H9 (cell line): ENCODE data around the gene BACH1. TPM values are rescaled to one million over a fixed set of nuclear protein-coding genes. Genes with fewer than 3 reads are reported as not detected.

Experiments used
- DNase-seq: peaks from one replicate; pipeline ENCODE4 v3.0.0-alpha.2; 2017
- H2AFZ ChIP-seq: one replicate; pipeline ENCODE4 v1.6.1; 2013; ENCODE audit warnings: mild to moderate bottlenecking, low read length, control low read depth, moderate library complexity
- H2AK5ac ChIP-seq: 2 replicates; pipeline ENCODE4 v1.6.1; 2013; ENCODE audit warnings: low read length, control low read depth, mixed read lengths; ENCODE audit not compliant: insufficient read length
- H2BK120ac ChIP-seq: one replicate; pipeline ENCODE4 v1.6.1; 2013; ENCODE audit warnings: low read depth, mild to moderate bottlenecking, low read length, control low read depth, inconsistent platforms; ENCODE audit not compliant: poor library complexity, severe bottlenecking
- H2BK12ac ChIP-seq: 2 replicates; pipeline ENCODE4 v1.6.1; 2013; ENCODE audit warnings: low read length, control low read depth, mixed read lengths, low read depth; ENCODE audit not compliant: insufficient read length
- H2BK15ac ChIP-seq: 2 replicates; pipeline ENCODE4 v1.6.1; 2013; ENCODE audit warnings: low read depth, low read length, control low read depth
- H2BK20ac ChIP-seq: one replicate; pipeline ENCODE4 v1.6.1; 2013; ENCODE audit warnings: low read depth, mild to moderate bottlenecking, low read length, control low read depth, inconsistent platforms; ENCODE audit not compliant: poor library complexity, severe bottlenecking
- H2BK5ac ChIP-seq: 2 replicates; pipeline ENCODE4 v1.6.1; 2013; ENCODE audit warnings: low read length, control low read depth, mixed read lengths; ENCODE audit not compliant: insufficient read length
- H3K14ac ChIP-seq: 2 replicates; pipeline ENCODE4 v1.6.1; 2013; ENCODE audit warnings: low read length, control low read depth; ENCODE audit not compliant: insufficient read depth
- H3K18ac ChIP-seq: 2 replicates; pipeline ENCODE4 v1.6.1; 2013; ENCODE audit warnings: low read depth, mild to moderate bottlenecking, mixed read lengths, low read length, control low read depth; ENCODE audit not compliant: insufficient read length
- H3K23ac ChIP-seq: 2 replicates; pipeline ENCODE4 v1.6.1; 2013; ENCODE audit warnings: low read length, control low read depth, mixed read lengths, low read depth; ENCODE audit not compliant: insufficient read length
- H3K23me2 ChIP-seq: 2 replicates; pipeline ENCODE4 v1.6.1; 2013; ENCODE audit warnings: low read depth, mild to moderate bottlenecking, mixed read lengths, low read length, control low read depth; ENCODE audit not compliant: insufficient read length, poor library complexity, severe bottlenecking
- H3K27ac ChIP-seq: 2 replicates; pipeline ENCODE4 v1.5.1; 2013; ENCODE audit warnings: low read length, control low read depth, mixed read lengths, low read depth; ENCODE audit not compliant: insufficient read length
- H3K27me3 ChIP-seq: 2 replicates; pipeline ENCODE4 v1.6.1; 2013; ENCODE audit warnings: low read length, control low read depth, inconsistent platforms; ENCODE audit not compliant: insufficient read depth
- H3K4ac ChIP-seq: 2 replicates; pipeline ENCODE4 v1.6.1; 2013; ENCODE audit warnings: low read depth, mild to moderate bottlenecking, control low read depth, inconsistent platforms, low read length, moderate library complexity
- H3K4me1 ChIP-seq: 2 replicates; pipeline ENCODE4 v1.6.1; 2013; ENCODE audit warnings: low read length, control low read depth, inconsistent platforms; ENCODE audit not compliant: insufficient read depth
- H3K4me2 ChIP-seq: 2 replicates; pipeline ENCODE4 v1.6.1; 2013; ENCODE audit warnings: low read length, control low read depth, mixed read lengths; ENCODE audit not compliant: insufficient read length, insufficient read depth
- H3K56ac ChIP-seq: 2 replicates; pipeline ENCODE4 v1.6.1; 2013; ENCODE audit warnings: low read depth, mild to moderate bottlenecking, mixed read lengths, low read length, control low read depth; ENCODE audit not compliant: insufficient read length
- H3K79me1 ChIP-seq: 2 replicates; pipeline ENCODE4 v1.6.1; 2013; ENCODE audit warnings: low read depth, mild to moderate bottlenecking, moderate library complexity, low read length, control low read depth, inconsistent platforms; ENCODE audit not compliant: insufficient read depth, poor library complexity, severe bottlenecking
- H3K79me2 ChIP-seq: 2 replicates; pipeline ENCODE4 v1.6.1; 2013; ENCODE audit warnings: low read length, control low read depth, inconsistent platforms; ENCODE audit not compliant: insufficient read depth
- H3K9ac ChIP-seq: 2 replicates; pipeline ENCODE4 v1.6.1; 2013; ENCODE audit warnings: low read length, control low read depth, mixed read lengths; ENCODE audit not compliant: insufficient read length; ENCODE audit errors: extremely low read depth
- H3K9me3 ChIP-seq: one replicate; pipeline ENCODE4 v1.6.1; 2013; ENCODE audit warnings: low read depth, low read length, inconsistent platforms; ENCODE audit not compliant: control insufficient read depth
- H3T11ph ChIP-seq: one replicate; pipeline ENCODE4 v1.6.1; 2013; ENCODE audit warnings: mild to moderate bottlenecking, low read length, control low read depth, inconsistent platforms
- H4K20me1 ChIP-seq: one replicate; pipeline ENCODE4 v1.6.1; 2013; ENCODE audit not compliant: control insufficient read depth, insufficient read length, insufficient read depth
- H4K5ac ChIP-seq: 2 replicates; pipeline ENCODE4 v1.6.1; 2013; ENCODE audit warnings: low read depth, mild to moderate bottlenecking, mixed read lengths, low read length, control low read depth; ENCODE audit not compliant: insufficient read length
- H4K8ac ChIP-seq: replicated peaks from 2 replicates; pipeline ENCODE4 v1.6.1; 2013; ENCODE audit warnings: low read length, control low read depth, mixed read lengths, low read depth; ENCODE audit not compliant: insufficient read length
- H4K91ac ChIP-seq: 2 replicates; pipeline ENCODE4 v1.6.1; 2013; ENCODE audit warnings: low read depth, mild to moderate bottlenecking, moderate library complexity, mixed read lengths, low read length, control low read depth; ENCODE audit not compliant: insufficient read length
- H3K27ac Mint-ChIP-seq, 3 experiments: 2 replicates in 2 of 3; 3 replicates in 1 of 3; pipeline ENCODE4 v1.8.0; 2020 to 2021; ENCODE audit warnings: mixed read lengths in 3 of 3, mild to moderate bottlenecking in 1 of 3, moderate library complexity in 1 of 3
- H3K27me3 Mint-ChIP-seq: 2 replicates; pipeline ENCODE4 v1.8.0; 2021; ENCODE audit warnings: low read depth, mild to moderate bottlenecking, moderate library complexity, mixed read lengths
- H3K36me3 Mint-ChIP-seq, 3 experiments: 2 replicates in 2 of 3; 3 replicates in 1 of 3; pipeline ENCODE4 v1.8.0; 2020 to 2021; ENCODE audit warnings: low read depth in 3 of 3, mixed read lengths in 3 of 3; ENCODE audit not compliant: insufficient read depth in 1 of 3
- H3K4me1 Mint-ChIP-seq, 2 experiments: 2 replicates each; pipeline ENCODE4 v1.8.0; 2020; ENCODE audit warnings: mixed read lengths in 2 of 2
- H3K4me3 Mint-ChIP-seq, 2 experiments: 2 replicates in 1 of 2; 3 replicates in 1 of 2; pipeline ENCODE4 v1.8.0; 2020 to 2021; ENCODE audit warnings: mild to moderate bottlenecking in 2 of 2, mixed read lengths in 2 of 2, moderate library complexity in 1 of 2
- H3K9me3 Mint-ChIP-seq, 2 experiments: 2 replicates in 1 of 2; 3 replicates in 1 of 2; pipeline ENCODE4 v1.8.0; 2020; ENCODE audit warnings: mild to moderate bottlenecking in 2 of 2, mixed read lengths in 2 of 2, moderate library complexity in 1 of 2
- WGBS: extraction: QIAGEN DNeasy Blood & Tissue Kit; methylation state at CpG from one replicate; pipeline ENCODE4 v1.1.7; 2013; ENCODE audit warnings: missing lambda C conversion rate, low lambda C conversion rate, mixed read lengths; ENCODE audit not compliant: insufficient read length; ENCODE audit errors: extremely low coverage; 5-methylcytosine and 5-hydroxymethylcytosine counted together
- total RNA-seq: library from RNA; stranded (reverse); gene quantifications from 2 replicates; pipeline ENCODE4 v1.2.1, GENCODE V29; 2021
- TF ChIP-seq, protein P1 (sequence below): fragments of 200-600 bp; sonication (generic); conservative IDR thresholded peaks from 3 replicates; pipeline ENCODE4 v1.8.0; 2021; ENCODE audit warnings: antibody characterized with exemption, mild to moderate bottlenecking

BACH1 gene
- total RNA-seq, 1 experiment from 2014 or later: 42.4 TPM

DNA sequence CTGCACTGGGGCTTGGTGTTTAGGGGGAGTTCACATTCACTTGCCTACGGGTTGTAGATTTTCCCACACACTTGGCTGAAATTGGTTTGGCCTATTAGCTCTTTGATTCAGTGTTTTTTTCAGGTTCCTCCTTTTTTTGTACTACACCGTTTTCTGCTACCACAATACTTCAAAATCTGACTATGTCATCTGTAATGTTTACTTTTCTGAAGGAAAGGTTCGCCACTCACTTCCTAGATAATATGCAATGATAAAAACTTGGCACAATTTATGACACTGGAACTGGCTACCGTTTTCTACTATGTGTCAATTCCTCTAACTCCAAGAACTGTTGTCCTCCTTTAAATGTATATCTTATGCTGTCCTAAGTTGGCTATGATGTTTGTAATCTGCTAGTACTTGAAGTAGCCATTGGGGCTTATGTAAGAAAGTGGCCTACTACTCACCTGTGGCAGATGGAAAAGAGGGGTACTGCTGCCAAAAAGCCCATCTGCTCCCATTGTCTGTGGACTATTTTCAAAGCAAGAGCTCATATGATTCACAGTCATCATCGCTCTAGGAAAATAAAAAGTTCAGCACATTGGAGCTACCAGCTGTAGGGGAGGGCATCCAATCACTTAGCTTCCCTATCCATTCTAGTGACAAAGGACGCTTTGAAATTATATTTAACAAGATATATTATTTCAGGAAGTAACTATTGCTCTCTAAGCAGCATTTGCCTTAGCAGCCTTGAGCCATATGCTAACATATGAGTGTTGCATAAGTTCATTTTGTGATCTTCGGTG lies 42.4 kb upstream of the BACH1 start:
- Histone ChIP-seq H3K9ac (no peak overlapping the region), H3K4me2 (no peak overlapping the region), H2BK20ac (no peak overlapping the region), H3K23ac (no peak overlapping the region), H3K18ac (no peak overlapping the region), H3K79me2 (no peaks in the 10 kb centered on the region), H3K79me1 (no peaks in the 10 kb centered on the region), H3K4ac (no peak overlapping the region), H4K8ac (no peak overlapping the region), H3T11ph (no peak overlapping the region), H3K56ac (no peak overlapping the region), H3K9me3 (peaks cover 8% of the 10 kb centered on the region), H3K27me3 (no peaks in the 10 kb centered on the region), H2BK15ac (no peak overlapping the region), H3K4me1 (no peaks in the 10 kb centered on the region), H2BK120ac (no peak overlapping the region), H3K23me2 (no peaks in the 10 kb centered on the region), H3K14ac (no peak overlapping the region), H4K20me1 (no peaks in the 10 kb centered on the region), H3K27ac (no peak overlapping the region), H2AFZ (no peak overlapping the region), H2BK12ac (no peak overlapping the region), H4K5ac (no peak overlapping the region), H2BK5ac (no peak overlapping the region), H4K91ac (no peak overlapping the region), H2AK5ac (no peak overlapping the region)
- Mint-ChIP-seq H3K36me3 (peaks cover 11 to 19% (median 13%) of the 10 kb centered on the region in 3 experiments), H3K4me1 (no peaks in the 10 kb centered on the region), H3K4me3 (no peak overlapping the region), H3K9me3 (peaks cover 31% of the 10 kb centered on the region in 2 experiments), H3K27me3 (peaks cover 3% of the 10 kb centered on the region; the same call in 1 of the 2 replicates), H3K27ac (no peak overlapping the region)
- no CpG with 5 or more reads among the region's 7 CpGs for WGBS
- no peak for DNase-seq
- TF ChIP-seq, protein P1, sequence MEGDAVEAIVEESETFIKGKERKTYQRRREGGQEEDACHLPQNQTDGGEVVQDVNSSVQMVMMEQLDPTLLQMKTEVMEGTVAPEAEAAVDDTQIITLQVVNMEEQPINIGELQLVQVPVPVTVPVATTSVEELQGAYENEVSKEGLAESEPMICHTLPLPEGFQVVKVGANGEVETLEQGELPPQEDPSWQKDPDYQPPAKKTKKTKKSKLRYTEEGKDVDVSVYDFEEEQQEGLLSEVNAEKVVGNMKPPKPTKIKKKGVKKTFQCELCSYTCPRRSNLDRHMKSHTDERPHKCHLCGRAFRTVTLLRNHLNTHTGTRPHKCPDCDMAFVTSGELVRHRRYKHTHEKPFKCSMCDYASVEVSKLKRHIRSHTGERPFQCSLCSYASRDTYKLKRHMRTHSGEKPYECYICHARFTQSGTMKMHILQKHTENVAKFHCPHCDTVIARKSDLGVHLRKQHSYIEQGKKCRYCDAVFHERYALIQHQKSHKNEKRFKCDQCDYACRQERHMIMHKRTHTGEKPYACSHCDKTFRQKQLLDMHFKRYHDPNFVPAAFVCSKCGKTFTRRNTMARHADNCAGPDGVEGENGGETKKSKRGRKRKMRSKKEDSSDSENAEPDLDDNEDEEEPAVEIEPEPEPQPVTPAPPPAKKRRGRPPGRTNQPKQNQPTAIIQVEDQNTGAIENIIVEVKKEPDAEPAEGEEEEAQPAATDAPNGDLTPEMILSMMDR: no peak
